GM12864 (cell line): ENCODE measurements around the gene SDR9C7.
"Not testable (repeated sequence)": the region's sequence is repeated elsewhere in the genome, so short reads cannot be mapped to it uniquely, and the experiment has no call there.

ENCODE experiments used
- DNase-seq: peaks from one replicate; pipeline ENCODE4 v3.0.0-alpha.2; 2011; ENCODE audit warnings: low read depth
- H3K4me3 ChIP-seq: 2 replicates; pipeline ENCODE4 v1.5.1; 2011; ENCODE audit warnings: mild to moderate bottlenecking, low read depth, low read length, control low read depth
- TF ChIP-seq, protein P1 (sequence below): IDR thresholded peaks from 2 replicates; pipeline ENCODE4 v1.5.1; 2011; ENCODE audit warnings: low read depth, mild to moderate bottlenecking, moderate library complexity, low read length, control low read depth, inconsistent platforms; ENCODE audit errors: missing control alignments

SDR9C7 gene

GRCh38 chr12:56916296-56916995 lies 17.8 kb downstream of the SDR9C7 start:
- TF ChIP-seq, protein P1, sequence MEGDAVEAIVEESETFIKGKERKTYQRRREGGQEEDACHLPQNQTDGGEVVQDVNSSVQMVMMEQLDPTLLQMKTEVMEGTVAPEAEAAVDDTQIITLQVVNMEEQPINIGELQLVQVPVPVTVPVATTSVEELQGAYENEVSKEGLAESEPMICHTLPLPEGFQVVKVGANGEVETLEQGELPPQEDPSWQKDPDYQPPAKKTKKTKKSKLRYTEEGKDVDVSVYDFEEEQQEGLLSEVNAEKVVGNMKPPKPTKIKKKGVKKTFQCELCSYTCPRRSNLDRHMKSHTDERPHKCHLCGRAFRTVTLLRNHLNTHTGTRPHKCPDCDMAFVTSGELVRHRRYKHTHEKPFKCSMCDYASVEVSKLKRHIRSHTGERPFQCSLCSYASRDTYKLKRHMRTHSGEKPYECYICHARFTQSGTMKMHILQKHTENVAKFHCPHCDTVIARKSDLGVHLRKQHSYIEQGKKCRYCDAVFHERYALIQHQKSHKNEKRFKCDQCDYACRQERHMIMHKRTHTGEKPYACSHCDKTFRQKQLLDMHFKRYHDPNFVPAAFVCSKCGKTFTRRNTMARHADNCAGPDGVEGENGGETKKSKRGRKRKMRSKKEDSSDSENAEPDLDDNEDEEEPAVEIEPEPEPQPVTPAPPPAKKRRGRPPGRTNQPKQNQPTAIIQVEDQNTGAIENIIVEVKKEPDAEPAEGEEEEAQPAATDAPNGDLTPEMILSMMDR, result no peak
- no peak overlapping the region for H3K4me3 ChIP-seq
- no peak for DNase-seq

DNA sequence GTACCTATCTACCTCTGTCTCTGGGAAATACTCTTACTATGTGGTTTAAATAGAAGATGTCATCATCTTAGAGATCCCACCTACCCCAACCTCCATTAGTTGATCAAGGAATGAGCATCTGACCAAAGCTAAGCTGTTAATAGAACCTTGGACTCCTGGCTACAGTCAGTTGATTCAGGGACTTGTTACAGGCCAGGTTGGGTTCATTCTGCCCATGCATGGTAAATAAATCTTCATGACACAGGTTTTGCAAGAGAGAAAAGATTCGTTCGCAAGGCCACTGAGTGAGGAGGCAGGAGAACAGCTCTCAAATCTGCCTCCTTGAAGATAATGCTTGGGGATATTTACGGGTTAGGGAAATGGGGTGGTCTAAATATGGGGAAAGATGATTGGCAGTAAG lies 19.5 kb downstream of the SDR9C7 start:
- DNase-seq, result no peak
- TF ChIP-seq, protein P1, result no peak
- no peak overlapping the region for H3K4me3 ChIP-seq

DNA sequence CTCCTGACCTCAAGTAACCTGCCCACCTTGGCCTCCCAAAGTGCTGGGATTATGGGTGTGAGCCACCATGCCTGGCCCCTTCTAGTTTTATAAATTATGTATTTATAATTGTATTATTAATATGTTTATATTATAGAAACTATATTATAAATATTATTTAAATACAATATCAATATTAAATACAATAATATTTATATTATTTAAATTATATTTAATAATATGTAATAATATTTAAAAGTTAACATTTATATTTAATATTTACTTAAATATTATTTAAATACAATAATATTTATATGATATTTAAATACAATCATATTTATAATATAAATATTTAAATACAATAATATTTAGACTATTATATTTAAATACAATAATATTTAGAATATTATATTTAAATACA lies 20.0 kb downstream of the SDR9C7 start:
- TF ChIP-seq, protein P1, result no peak
- H3K4me3 ChIP-seq, result no peak overlapping the region
- DNase-seq, result no peak

GRCh38 chr12:56909403-56909802 lies 24.8 kb downstream of the SDR9C7 start:
- H3K4me3 ChIP-seq, DNase-seq: not testable (repeated sequence)

DNA sequence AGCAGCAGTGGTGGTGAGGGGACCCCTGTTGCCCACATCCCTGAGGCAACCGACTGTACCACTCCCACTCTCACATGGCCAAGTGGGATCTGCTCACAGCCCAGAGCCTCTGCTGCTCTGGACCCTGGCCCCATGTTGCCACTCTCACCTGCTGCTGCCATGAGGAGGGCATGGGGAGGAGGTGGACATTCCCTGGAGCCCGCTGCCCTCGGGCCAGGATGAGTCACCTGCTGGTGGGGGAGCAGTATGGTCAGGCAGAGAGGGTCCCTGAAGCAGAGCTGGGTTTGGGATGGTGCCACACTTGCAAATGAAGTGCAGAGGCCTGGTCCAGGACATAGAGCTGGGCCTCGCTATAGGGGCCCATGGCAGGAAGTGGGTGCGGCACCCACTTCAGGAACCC lies 26.1 kb downstream of the SDR9C7 start:
- no peak overlapping the region for H3K4me3 ChIP-seq
- no peak for DNase-seq
- TF ChIP-seq, protein P1, result no peak

GRCh38 chr12:56905852-56906251 lies 28.4 kb downstream of the SDR9C7 start:
- DNase-seq, result no peak
- no peak overlapping the region for H3K4me3 ChIP-seq
- TF ChIP-seq, protein P1, result no peak

DNA sequence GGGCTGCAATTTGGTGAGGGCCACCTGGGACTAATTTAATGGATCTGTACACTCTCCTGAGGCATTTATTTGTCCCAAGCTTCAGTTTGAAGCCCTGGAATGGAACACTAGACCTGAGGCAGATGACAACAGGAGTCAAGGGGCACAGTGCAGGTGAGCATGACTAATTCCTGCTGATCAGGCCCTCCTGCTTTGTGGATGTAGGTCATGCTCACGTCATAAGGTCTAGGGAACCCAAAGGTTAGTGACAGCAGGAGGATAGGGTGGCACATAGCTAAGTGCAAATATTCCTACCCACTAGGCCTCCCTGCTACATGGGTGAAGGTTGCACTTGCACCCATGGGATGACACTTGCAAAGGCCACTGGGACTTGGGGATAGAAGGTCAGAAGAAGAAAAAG lies 30.8 kb downstream of the SDR9C7 start:
- no peak overlapping the region for H3K4me3 ChIP-seq
- DNase-seq, result no peak
- TF ChIP-seq, protein P1, result no peak

DNA sequence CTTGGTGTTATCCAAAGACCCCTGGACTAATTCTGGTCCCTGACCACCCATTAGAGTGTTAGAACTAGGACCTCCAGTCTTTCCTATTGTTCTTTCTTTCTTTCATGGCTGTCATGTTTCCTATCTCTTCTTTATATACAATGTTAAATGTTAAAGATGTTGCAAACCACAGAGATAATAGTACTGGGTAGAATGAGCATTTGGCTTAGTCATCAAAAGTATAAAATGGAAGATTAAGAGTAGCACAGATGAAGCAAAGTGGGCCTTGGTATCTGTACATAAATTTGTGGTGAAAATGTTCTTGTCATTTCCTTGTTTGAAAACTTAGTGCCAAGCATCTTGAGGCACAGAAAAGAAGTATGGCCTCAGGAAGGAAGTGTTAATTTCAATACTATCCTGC lies 32.9 kb downstream of the SDR9C7 start:
- DNase-seq, H3K4me3 ChIP-seq: not testable (repeated sequence)
